CD4-positive, alpha-beta T cell treated with Interleukin-15 for 4 hours (primary cell): ENCODE results near the gene MICAL2.

Source experiments
- DNase-seq: peaks from one replicate; pipeline ENCODE4 v3.0.0-alpha.2; 2020; ENCODE audit warnings: low spot score

MICAL2 gene

GRCh38 chr11:12172493-12173013 lies 62.2 kb downstream of the MICAL2 start:
- DNase-seq, result no peak

- DNase-seq, result no peak
Measured at GRCh38 chr11:12173111-12173510, 62.7 kb downstream of the MICAL2 start.

- no peak for DNase-seq
Measured at GRCh38 chr11:12174128-12174476, 63.7 kb downstream of the MICAL2 start.

- DNase-seq, result no peak
Measured at GRCh38 chr11:12174477-12175143, 64.2 kb downstream of the MICAL2 start.

- DNase-seq, result no peak
Measured at GRCh38 chr11:12175694-12176241, 65.4 kb downstream of the MICAL2 start.

GRCh38 chr11:12176410-12176809 lies 66.0 kb downstream of the MICAL2 start:
- no peak for DNase-seq

- DNase-seq, result no peak
Measured at GRCh38 chr11:12177739-12178338, 67.4 kb downstream of the MICAL2 start.

- DNase-seq, result no peak
Measured at GRCh38 chr11:12179019-12179418, 68.6 kb downstream of the MICAL2 start.

- no peak for DNase-seq
Measured at GRCh38 chr11:12179531-12179930, 69.1 kb downstream of the MICAL2 start.

GRCh38 chr11:12180257-12181205 lies 70.1 kb downstream of the MICAL2 start:
- no peak for DNase-seq

GRCh38 chr11:12182302-12182675 lies 71.9 kb downstream of the MICAL2 start:
- DNase-seq, result no peak

- DNase-seq, result no peak
Measured at GRCh38 chr11:12182676-12183541, 72.5 kb downstream of the MICAL2 start.

GRCh38 chr11:12183827-12184620 lies 73.6 kb downstream of the MICAL2 start:
- no peak for DNase-seq

- DNase-seq, result no peak
Measured at GRCh38 chr11:12184699-12185098, 74.3 kb downstream of the MICAL2 start.

- no peak for DNase-seq
Measured at GRCh38 chr11:12185106-12185690, 74.8 kb downstream of the MICAL2 start.

GRCh38 chr11:12185914-12186313 lies 75.5 kb downstream of the MICAL2 start:
- no peak for DNase-seq

- no peak for DNase-seq
Measured at GRCh38 chr11:12186701-12187100, 76.3 kb downstream of the MICAL2 start.

- no peak for DNase-seq
Measured at GRCh38 chr11:12187399-12187798, 77.0 kb downstream of the MICAL2 start.

- no peak for DNase-seq
Measured at GRCh38 chr11:12188548-12189317, 78.3 kb downstream of the MICAL2 start.
